Stimulated activated naive B cell treated with anti-CD40 and anti-IgM and Interleukin-4, amounts not matched to agents 10 μg/mL and 1 μg/mL and 100 μg/mL, for 72 hours (primary cell): Measurements from ENCODE around the gene AACS.
A peak's percentile ranks its signal among the peaks of the same experiment; 100 is the strongest.
"Not testable (repeated sequence)": the region's sequence is repeated elsewhere in the genome, so short reads cannot be mapped to it uniquely, and the experiment has no call there.

ENCODE experiments used
- ATAC-seq, 2 donors: fragments of 150-1000 bp; cut with Tn5 transposase; replicated peaks; 2 replicates each; pipeline ENCODE4 v1.10.0; 2021; ENCODE audit warnings: moderate library complexity in 1 of 2
- DNase-seq: peaks from one replicate; pipeline ENCODE4 v3.0.0; 2021
- H3K27ac Mint-ChIP-seq: one replicate; pipeline ENCODE4 v1.8.0; 2022; ENCODE audit warnings: mild to moderate bottlenecking, mixed read lengths
- H3K27me3 Mint-ChIP-seq, 2 donors: one replicate each; pipeline ENCODE4 v1.8.0; 2022; ENCODE audit warnings: mixed read lengths in 2 of 2
- H3K36me3 Mint-ChIP-seq, 2 donors: one replicate each; pipeline ENCODE4 v1.8.0; 2022; ENCODE audit warnings: mixed read lengths in 2 of 2, mild to moderate bottlenecking in 1 of 2
- H3K4me1 Mint-ChIP-seq, 2 donors: one replicate each; pipeline ENCODE4 v1.8.0; 2022; ENCODE audit warnings: mixed read lengths in 2 of 2, mild to moderate bottlenecking in 1 of 2
- H3K4me3 Mint-ChIP-seq, 2 donors: one replicate each; pipeline ENCODE4 v1.8.0; 2022; ENCODE audit warnings: mild to moderate bottlenecking in 2 of 2, mixed read lengths in 2 of 2, moderate library complexity in 1 of 2
- H3K9me3 Mint-ChIP-seq, 2 donors: one replicate each; pipeline ENCODE4 v1.8.0; 2022; ENCODE audit warnings: mixed read lengths in 2 of 2, mild to moderate bottlenecking in 1 of 2

Gene AACS

DNA sequence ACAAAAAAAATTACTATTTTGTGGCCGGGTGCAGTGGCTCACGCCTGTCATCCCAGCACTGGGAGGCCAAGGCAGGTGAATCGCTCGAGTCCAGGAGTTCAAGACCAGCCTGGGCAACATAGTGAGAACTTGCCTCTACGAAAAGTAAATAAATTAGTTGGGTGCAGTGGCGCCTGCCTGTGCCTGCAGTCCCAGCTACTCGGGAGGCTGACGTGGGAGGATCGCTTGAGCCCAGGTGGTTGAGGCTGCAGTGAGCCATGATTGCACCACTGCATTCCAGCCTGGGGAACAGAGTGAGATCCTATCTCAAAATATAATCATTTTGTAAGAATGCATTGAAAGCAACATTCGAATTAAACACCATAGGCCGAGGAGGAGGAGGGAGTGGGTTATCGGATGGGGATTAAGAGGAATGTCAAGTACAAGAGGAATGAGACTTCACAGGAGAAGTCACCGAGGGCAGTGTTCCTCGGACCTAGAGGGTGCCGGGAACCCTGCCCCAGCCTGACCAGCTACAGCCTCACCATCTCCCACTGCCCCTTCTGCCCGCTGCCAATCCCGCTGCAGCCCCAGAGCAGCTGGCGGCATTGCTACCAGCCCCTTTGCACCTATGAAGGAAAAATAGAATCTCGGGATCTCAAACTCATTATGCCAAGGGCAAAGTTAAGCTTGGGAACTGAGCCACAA lies 32.6 kb upstream of the AACS start:
- Mint-ChIP-seq H3K27me3 (no peaks in the 10 kb centered on the region), H3K27ac (no peak overlapping the region), H3K36me3 (peaks cover 10 to 16% of the 10 kb centered on the region in 2 donors), H3K4me1 (peaks cover 3 to 5% of the 10 kb centered on the region in 2 donors), H3K4me3 (no peak overlapping the region), H3K9me3 (no peaks in the 10 kb centered on the region)
- ATAC-seq = no peak
- DNase-seq = no peak

DNA sequence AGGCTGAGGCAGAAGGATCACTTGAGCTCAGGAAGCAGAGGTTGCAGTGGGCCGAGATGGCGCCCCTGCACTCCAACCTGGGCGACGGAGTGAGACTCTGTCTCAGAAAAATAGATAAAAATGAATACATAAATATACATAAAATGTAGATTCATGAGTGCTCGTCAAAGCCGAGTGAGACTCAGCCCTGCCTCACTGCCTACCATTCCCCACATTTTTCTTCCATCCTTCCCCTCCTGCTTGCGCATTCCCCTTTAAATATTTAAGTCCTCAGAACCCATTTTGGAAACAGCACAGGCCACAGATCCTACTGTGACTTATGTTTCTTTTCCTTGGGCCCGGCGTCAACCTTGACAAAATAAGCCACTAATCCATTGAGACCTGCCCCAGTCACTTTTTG lies 31.9 kb upstream of the AACS start:
- Mint-ChIP-seq H3K36me3 (peaks cover 10 to 12% of the 10 kb centered on the region in 2 donors), H3K4me1 (peaks cover 3 to 5% of the 10 kb centered on the region in 2 donors), H3K27ac (no peak overlapping the region), H3K9me3 (no peaks in the 10 kb centered on the region), H3K27me3 (no peaks in the 10 kb centered on the region), H3K4me3 (no peak overlapping the region)
- DNase-seq (no peak), ATAC-seq (no peak)

GRCh38 chr12:125038976-125039625 lies 26.1 kb upstream of the AACS start:
- Mint-ChIP-seq H3K27me3 (no peaks in the 10 kb centered on the region), H3K9me3 (no peaks in the 10 kb centered on the region), H3K27ac (no peak overlapping the region)

DNA sequence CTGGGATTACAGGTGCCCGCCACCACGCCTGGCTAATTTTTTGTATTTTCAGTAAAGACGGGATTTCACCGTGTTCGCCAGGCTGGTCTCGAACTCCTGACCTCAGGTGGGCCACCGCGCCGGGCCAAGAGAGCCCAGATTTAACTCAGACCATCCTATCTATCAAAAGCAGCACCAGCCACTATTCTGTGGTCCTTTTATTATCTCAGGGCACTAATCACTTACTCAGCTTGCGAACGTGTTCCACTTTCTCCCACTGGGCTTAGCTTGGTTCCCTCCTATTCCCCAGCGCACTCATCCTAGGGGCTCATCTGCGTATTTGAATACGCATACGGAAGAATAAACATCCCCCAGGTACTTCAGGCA lies 16.2 kb upstream of the AACS start:
- Mint-ChIP-seq H3K36me3 (no peaks in the 10 kb centered on the region), H3K9me3 (peaks cover 0 to 1% of the 10 kb centered on the region in 2 donors)

More at GRCh38 chr12:125038976-125039625, 26.1 kb upstream of the AACS start:
- Mint-ChIP-seq H3K36me3 (no peaks in the 10 kb centered on the region), H3K4me3 (no peak overlapping the region), H3K4me1 (no peaks in the 10 kb centered on the region)
- no peak for DNase-seq
- ATAC-seq = no peak

DNA sequence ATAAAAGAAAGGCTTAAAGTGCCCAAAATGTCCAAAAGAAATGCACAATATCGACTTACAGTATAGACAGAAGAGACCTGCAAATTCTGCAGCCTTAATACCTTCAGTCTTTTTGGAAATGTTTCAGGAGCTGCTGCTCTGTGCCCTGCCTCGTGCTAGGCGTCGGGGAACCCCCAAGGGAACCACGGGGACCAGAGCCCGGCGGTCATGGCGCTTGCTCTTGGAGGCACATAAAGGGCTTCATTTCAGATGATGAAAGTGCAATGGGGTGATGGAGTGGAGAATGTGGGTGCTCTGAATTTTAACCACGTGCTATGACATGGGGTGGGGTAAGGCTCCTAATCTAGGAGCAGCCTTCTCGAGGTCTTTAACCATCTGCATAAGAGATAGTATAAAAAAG lies 14.8 kb upstream of the AACS start:
- Mint-ChIP-seq H3K4me3 (peak overlapping the region; percentile 25 to 37), H3K9me3 (peaks cover 0 to 2% of the 10 kb centered on the region in 2 donors), H3K27me3 (no peaks in the 10 kb centered on the region), H3K36me3 (no peaks in the 10 kb centered on the region), H3K4me1 (peaks cover 2 to 7% of the 10 kb centered on the region in 2 donors), H3K27ac (no peak overlapping the region)
- no peak for ATAC-seq
- no peak for DNase-seq

More for the DNA sequence above, 16.2 kb upstream of the AACS start:
- Mint-ChIP-seq H3K27me3 (no peaks in the 10 kb centered on the region), H3K4me1 (peaks cover 2 to 7% of the 10 kb centered on the region in 2 donors), H3K27ac (peak overlapping the region; percentile 92), H3K4me3 (peak overlapping the region; percentile 88 to 90)
- DNase-seq (no peak), ATAC-seq (no peak)

DNA sequence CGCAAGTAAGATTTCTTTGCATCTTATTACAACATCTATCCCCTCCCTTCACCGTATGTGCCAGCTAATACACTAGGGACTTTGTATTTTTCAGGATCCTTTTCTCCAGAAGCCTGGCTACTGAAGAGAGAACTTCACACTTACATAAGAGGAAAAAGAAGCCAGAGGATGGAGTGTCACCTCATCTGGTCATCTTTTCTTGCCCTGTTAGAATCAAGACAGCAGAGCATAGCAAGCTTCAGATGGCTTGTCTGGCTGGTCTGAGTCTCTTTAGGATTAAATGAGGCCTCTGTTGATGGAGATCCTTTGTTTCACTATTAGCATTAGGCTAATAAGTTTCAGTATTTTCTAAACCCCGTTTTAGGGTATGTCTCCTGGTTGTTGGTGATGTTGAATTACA lies 14.4 kb upstream of the AACS start:
- Mint-ChIP-seq H3K27me3 (no peaks in the 10 kb centered on the region), H3K4me1 (peaks cover 2 to 7% of the 10 kb centered on the region in 2 donors), H3K4me3 (no peak overlapping the region), H3K36me3 (no peaks in the 10 kb centered on the region), H3K9me3 (peaks cover 0 to 2% of the 10 kb centered on the region in 2 donors), H3K27ac (no peak overlapping the region)
- DNase-seq (no peak), ATAC-seq (no peak)

DNA sequence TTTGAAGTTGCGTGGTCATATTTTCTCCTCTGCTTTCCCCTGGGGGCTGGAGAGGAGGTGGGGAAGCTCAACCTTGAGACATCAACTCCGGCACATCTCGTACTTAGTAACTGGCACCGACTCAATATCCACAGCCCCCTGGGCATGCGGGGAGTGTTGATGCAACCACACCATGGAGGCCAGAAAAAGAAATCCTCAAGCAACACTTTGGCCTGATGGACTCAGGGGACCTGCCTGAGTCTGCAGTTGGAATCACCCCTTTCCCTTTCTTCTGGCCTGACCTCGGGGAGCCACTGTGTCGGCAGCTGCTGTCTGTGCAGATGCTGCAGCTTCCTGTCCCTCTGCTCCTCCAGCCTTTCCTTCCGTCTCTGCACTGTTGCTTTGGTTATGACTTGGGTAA lies 11.4 kb upstream of the AACS start:
- Mint-ChIP-seq H3K4me1 (peaks cover 4 to 7% of the 10 kb centered on the region in 2 donors), H3K4me3 (no peak overlapping the region), H3K9me3 (peaks cover 0 to 2% of the 10 kb centered on the region in 2 donors), H3K36me3 (no peaks in the 10 kb centered on the region), H3K27ac (no peak overlapping the region), H3K27me3 (peaks cover 16 to 19% of the 10 kb centered on the region in 2 donors)
- no peak for DNase-seq
- no peak for ATAC-seq

DNA sequence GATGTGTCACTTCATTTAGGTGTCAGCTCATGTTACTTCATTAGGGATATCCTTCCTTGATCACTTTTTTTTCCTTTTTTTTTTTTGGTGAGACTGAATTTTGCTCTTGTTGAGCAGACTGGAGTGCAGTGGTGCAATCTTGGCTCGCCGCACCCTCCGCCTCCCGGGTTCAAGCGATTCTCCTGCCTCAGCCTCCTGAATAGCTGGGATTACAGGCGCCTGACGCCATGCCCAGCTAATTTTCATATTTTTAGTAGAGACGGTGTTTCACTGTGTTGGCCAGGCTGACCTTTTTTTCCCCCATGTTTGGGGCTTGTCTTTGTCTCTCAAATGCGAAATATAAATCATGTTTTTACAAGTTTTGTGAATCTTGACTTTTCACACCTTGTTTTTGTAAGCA lies 9.6 kb upstream of the AACS start:
- Mint-ChIP-seq H3K27me3 (peaks cover 18 to 20% of the 10 kb centered on the region in 2 donors), H3K4me1 (peaks cover 0 to 3% of the 10 kb centered on the region in 2 donors), H3K4me3 (no peak overlapping the region), H3K27ac (no peak overlapping the region), H3K9me3 (peaks cover 0 to 2% of the 10 kb centered on the region in 2 donors), H3K36me3 (no peaks in the 10 kb centered on the region)
- no peak for DNase-seq
- ATAC-seq = no peak

- H3K9me3 Mint-ChIP-seq = peaks cover 0 to 2% of the 10 kb centered on the region in 2 donors
- no peaks in the 10 kb centered on the region for H3K36me3 Mint-ChIP-seq
- DNase-seq (no peak), ATAC-seq (no peak)
- peaks cover 18 to 20% of the 10 kb centered on the region in 2 donors for H3K27me3 Mint-ChIP-seq
- H3K4me1 Mint-ChIP-seq = peaks cover 0 to 3% of the 10 kb centered on the region in 2 donors
- H3K27ac Mint-ChIP-seq = no peak overlapping the region
- H3K4me3 Mint-ChIP-seq = no peak overlapping the region
Observed at GRCh38 chr12:125056306-125056705, 8.9 kb upstream of the AACS start.

GRCh38 chr12:125057708-125058107 lies 7.5 kb upstream of the AACS start:
- Mint-ChIP-seq H3K27ac (peak overlapping the region; percentile 66), H3K36me3 (no peaks in the 10 kb centered on the region), H3K27me3 (peaks cover 19 to 20% of the 10 kb centered on the region in 2 donors), H3K4me3 (no peak overlapping the region), H3K9me3 (peaks cover 0 to 4% of the 10 kb centered on the region in 2 donors), H3K4me1 (peaks cover 0 to 3% of the 10 kb centered on the region in 2 donors)
- ATAC-seq (no peak), DNase-seq (no peak)

DNA sequence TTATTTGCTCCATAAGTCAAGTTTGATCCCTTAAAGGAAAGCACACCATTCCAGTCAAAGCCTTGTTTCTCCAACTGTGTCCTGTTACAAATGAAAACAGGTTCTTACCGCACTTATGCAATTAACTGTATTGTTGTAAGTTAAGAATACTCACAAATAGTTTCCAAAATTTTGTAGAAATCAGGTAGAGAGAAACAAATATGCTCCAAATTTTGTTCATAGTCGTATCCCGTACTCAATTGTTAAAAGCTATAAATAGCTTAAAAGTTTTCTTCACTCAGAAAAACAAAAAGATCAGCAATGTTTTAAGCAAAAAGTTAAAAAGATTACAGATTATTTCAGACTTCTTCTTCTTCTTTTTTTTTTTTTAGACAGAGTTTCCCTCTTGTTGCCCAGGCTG lies 4.0 kb upstream of the AACS start:
- peaks cover 7 to 11% of the 10 kb centered on the region in 2 donors for H3K4me1 Mint-ChIP-seq
- ATAC-seq (no peak), DNase-seq (no peak)
- H3K27me3 Mint-ChIP-seq = peaks cover 29 to 31% of the 10 kb centered on the region in 2 donors
- H3K4me3 Mint-ChIP-seq = no peak overlapping the region
- no peaks in the 10 kb centered on the region for H3K36me3 Mint-ChIP-seq
- H3K9me3 Mint-ChIP-seq = peaks cover 0 to 2% of the 10 kb centered on the region in 2 donors
- no peak overlapping the region for H3K27ac Mint-ChIP-seq

- DNase-seq, H3K36me3 Mint-ChIP-seq, ATAC-seq, H3K9me3 Mint-ChIP-seq, H3K4me3 Mint-ChIP-seq, H3K27ac Mint-ChIP-seq: not testable (repeated sequence)
- H3K27me3 Mint-ChIP-seq = peaks cover 13 to 17% of the 10 kb centered on the region in 2 donors
- peaks cover 13 to 22% of the 10 kb centered on the region in 2 donors for H3K4me1 Mint-ChIP-seq
Observed at GRCh38 chr12:125063522-125063921, 1.7 kb upstream of the AACS start.

DNA sequence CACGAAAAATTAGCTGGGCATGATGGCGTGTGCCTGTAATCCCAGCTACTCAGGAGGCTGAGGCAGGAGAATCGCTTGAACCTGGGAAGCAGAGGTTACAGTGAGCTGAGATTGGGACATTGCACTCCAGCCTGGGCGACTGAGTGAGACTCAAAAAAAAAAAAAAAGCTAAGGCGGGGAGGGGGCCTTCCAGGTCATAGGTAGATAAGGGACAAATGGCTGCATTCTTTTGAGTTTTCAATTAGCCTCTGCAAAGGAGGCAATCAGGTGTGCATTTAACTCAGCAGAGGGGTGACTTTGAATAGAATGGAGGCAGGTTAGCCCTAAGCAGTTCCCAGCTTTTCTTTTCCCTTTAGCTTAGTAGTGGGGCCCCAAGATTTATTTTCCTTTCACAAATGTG lies 743 bp upstream of the AACS start:
- ATAC-seq = no peak
- Mint-ChIP-seq H3K27me3 (peaks cover 9 to 12% of the 10 kb centered on the region in 2 donors), H3K4me3 (peak overlapping the region; percentile 27 to 72), H3K36me3 (peaks cover 3 to 7% of the 10 kb centered on the region in 2 donors), H3K9me3 (peaks cover 0 to 2% of the 10 kb centered on the region in 2 donors), H3K27ac (no peak overlapping the region), H3K4me1 (peaks cover 12 to 22% of the 10 kb centered on the region in 2 donors)
- DNase-seq = no peak

- no peak for DNase-seq
- Mint-ChIP-seq H3K4me3 (peak overlapping the region; percentile 72 to 86), H3K27ac (peak overlapping the region; percentile 65), H3K9me3 (peaks cover 0 to 2% of the 10 kb centered on the region in 2 donors), H3K36me3 (peaks cover 5 to 7% of the 10 kb centered on the region in 2 donors), H3K4me1 (peaks cover 12 to 22% of the 10 kb centered on the region in 2 donors), H3K27me3 (peaks cover 9 to 12% of the 10 kb centered on the region in 2 donors)
- ATAC-seq = no peak
Observed at GRCh38 chr12:125065919-125066570, 810 bp downstream of the AACS start.
